ENCODE measurements around the gene HDHD5.
A peak's percentile ranks its signal among the peaks of the same experiment; 100 is the strongest.

The HDHD5 gene

DNA sequence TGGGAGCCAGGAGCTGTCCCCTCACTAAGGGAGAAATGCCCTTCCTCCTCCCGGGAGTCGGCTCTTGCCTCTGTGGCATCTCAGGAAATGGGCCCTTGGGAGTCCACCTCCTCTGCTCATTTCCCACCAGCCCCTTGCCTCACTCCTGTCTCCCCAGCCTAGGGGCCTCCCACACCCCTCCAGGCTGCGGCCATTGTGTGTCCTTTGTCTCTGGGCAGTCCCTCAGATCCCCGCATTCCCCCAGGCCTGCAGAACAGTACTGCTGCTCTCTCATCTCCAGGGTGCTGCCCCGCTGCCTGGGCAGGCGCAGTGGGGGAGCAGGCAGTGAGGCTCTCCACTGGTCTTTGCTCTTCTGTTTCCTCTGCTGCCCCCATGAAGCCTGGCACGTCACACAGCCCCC lies 35.1 kb upstream of the HDHD5 start:
- DNase-seq (ENCODE audit: low spot score) = no peak
- ChIA-PET POLR2A (ENCODE audit: low non-redundant PET) (no interaction called here), CTCF (no interaction called here)
- no peak for TF ChIP-seq CTCF (conservative IDR thresholded peaks at IDR 0.05; ENCODE audit: low read depth)
- no peak overlapping the region for H3K27ac ChIP-seq

DNA sequence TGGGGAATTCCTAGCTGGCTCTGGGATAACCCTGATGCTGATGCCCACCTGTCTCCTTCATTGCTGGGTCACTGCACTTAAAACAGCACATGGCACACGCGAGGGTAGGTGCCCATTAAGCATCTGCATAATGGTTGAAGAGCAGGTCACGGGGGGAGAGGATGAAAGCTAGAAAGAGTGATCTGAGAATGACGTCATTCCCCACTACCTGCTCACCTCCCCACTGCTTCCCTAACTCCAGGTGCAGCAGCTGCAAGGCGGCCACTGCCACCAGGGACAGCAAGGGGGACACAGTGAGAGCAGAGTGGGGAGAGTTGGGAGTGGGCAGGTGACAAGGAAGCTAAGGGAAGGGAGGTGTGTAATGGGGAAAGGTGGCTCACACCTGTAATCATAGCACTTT lies 33.1 kb upstream of the HDHD5 start:
- ChIA-PET CTCF (no interaction called here), POLR2A (ENCODE audit: low non-redundant PET) (no interaction called here)
- DNase-seq (ENCODE audit: low spot score) = no peak
- no peak for TF ChIP-seq CTCF (conservative IDR thresholded peaks at IDR 0.05; ENCODE audit: low read depth)
- no peak overlapping the region for H3K27ac ChIP-seq

DNA sequence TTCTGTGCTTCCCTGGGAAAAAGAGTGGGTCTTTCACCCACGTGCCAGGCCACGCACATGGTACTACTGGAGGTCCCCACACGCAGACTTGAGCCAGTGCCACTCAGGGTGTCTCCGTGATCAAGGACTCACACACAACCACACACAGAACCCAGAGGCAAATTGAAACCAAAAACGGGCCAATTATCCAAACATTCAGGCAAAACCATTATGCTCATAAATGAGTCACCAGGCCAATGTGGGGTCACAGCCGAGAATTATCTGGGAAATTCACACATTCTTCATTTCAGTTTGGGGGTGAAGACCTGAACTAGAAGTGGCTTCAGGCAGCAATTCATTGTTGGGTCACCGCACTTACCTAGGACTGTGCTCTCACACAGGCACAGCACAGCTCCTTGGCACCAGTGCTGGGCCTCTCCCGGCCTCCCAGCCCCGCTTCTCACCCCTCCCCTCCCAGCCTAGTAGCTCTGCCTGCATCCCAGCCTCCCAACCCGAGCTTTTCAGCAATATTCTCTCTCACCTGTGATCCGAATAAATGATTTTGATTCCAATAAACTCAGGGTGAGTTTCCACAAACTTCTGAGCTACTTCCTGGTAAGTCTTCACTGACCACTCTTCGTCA lies 32.2 kb upstream of the HDHD5 start:
- POLR2A ChIA-PET (ENCODE audit: low non-redundant PET) = no interaction called here

DNA sequence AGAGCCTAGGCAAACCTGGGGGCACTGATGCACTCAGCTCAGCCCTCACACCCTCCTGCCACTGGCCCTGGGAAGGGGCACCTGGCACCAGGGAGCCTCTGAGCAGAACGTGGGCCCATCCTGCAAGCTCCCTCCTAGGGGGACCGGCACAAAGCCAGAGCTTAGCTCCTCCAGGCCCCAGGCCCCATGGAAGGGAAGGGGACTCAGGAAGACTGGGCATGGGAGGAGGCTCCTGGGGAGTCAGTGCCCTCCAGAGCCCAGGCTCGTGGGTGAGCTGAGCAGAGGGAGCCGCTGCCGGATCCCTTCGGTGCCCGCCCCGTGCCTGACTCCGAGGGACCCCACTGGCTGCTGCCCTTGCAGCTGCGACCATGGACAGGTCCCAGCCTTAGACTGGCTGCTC lies 31.6 kb upstream of the HDHD5 start:
- ChIA-PET CTCF (no interaction called here), POLR2A (ENCODE audit: low non-redundant PET) (no interaction called here)
- no peak for DNase-seq (ENCODE audit: low spot score)
- no peak overlapping the region for H3K27ac ChIP-seq
- TF ChIP-seq CTCF (conservative IDR thresholded peaks at IDR 0.05; ENCODE audit: low read depth) = no peak

More for the DNA sequence above, 32.2 kb upstream of the HDHD5 start:
- CTCF ChIA-PET = no interaction called here
- no peak for TF ChIP-seq CTCF (conservative IDR thresholded peaks at IDR 0.05; ENCODE audit: low read depth)
- no peak for DNase-seq (ENCODE audit: low spot score)
- no peak overlapping the region for H3K27ac ChIP-seq

- POLR2A ChIA-PET (ENCODE audit: low non-redundant PET) = no interaction called here
- CTCF ChIA-PET = interaction anchor here (0.7 kb wide), 1 partner anchor 20 kb away, joined by 3 read pairs; no protein-coding TSS in a partner anchor
- no peak for TF ChIP-seq CTCF (conservative IDR thresholded peaks at IDR 0.05; ENCODE audit: low read depth)
- DNase-seq (ENCODE audit: low spot score) = no peak
- no peak overlapping the region for H3K27ac ChIP-seq
Observed at GRCh38 chr22:17176715-17177114, 17.6 kb upstream of the HDHD5 start.

DNA sequence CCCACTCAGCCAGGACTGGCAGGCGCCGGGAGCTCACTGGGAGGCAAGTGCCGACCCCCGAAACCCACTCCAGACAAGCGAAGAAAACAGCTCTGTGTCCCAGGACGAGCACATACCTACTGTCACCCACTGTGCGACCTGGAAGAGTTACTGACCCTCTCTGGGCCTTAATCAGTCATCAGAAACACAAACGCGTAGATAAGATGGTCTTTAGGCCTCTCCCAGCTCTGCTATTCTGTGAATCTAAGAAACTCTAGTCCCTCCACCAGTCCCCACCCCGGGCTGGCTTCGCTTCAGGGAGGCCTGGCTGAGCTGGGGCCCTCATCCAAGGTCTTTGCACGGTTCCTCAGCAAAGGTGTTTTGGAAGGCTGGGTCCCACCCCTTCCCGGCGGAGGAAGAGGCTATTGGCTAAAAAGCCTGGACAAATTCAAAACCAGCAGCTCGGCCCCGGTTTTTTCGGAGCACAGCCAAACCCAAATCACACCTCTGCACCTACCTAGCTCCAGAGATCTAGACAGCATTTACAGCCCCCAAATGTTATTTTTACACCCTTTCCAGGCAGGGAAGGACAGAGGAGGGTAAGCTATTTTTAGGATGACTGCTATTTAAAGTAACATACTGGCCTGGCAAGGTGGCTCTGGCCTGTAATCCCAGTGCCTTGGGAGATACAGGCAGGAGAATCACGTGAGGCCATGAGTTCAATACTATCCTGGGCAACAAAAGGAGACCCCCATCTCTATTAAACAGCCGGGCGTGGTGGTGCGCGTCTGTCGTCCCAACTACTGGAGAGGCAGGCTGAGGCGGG lies 13.2 kb upstream of the HDHD5 start:
- peak; percentile 67 for TF ChIP-seq CTCF (conservative IDR thresholded peaks at IDR 0.05; ENCODE audit: low read depth)
- DNase-seq (ENCODE audit: low spot score) = no peak
- ChIA-PET POLR2A (ENCODE audit: low non-redundant PET) (interaction anchor here (0.6 to 0.7 kb wide), 2 partner anchors 14 to 449 kb away, joined by 3 read pairs; no protein-coding TSS in a partner anchor), CTCF (interaction anchor here (0.6 to 1.8 kb wide), 26 partner anchors 8 to 341 kb away, joined by 3 to 35 read pairs (median 4); partner anchors contain the start of gene HDHD5)
- H3K27ac ChIP-seq = peak overlapping the region; percentile 82

All from RWPE1 (cell line).